NCI-H510A treated with DMSO at 0.1 percent for 48 hours (cell line): ENCODE data around the gene NCAPG2.

Experiments used
- DNase-seq: peaks from one replicate; lab custom pipeline; 2025; lab: John Stamatoyannopoulos, UW

Gene NCAPG2

GRCh38 chr7:158595068-158595467 is 109.5 kb downstream of the NCAPG2 start:
- DNase-seq = no peak

GRCh38 chr7:158592541-158592940 is 112.1 kb downstream of the NCAPG2 start:
- no peak for DNase-seq

- DNase-seq = no peak
Observed at GRCh38 chr7:158591944-158592343, 112.7 kb downstream of the NCAPG2 start.

- DNase-seq = no peak
Observed at GRCh38 chr7:158590181-158590530, 114.4 kb downstream of the NCAPG2 start.

- DNase-seq = no peak
Observed at GRCh38 chr7:158589653-158590052, 115.0 kb downstream of the NCAPG2 start.

- DNase-seq = no peak
Observed at GRCh38 chr7:158588878-158589442, 115.6 kb downstream of the NCAPG2 start.

GRCh38 chr7:158588085-158588877 is 116.3 kb downstream of the NCAPG2 start:
- no peak for DNase-seq

GRCh38 chr7:158587162-158588084 is 117.2 kb downstream of the NCAPG2 start, which contains the start of gene PTPRN2:
PTPRN2 (minus strand) TSS chr7:158587823.
- peak; percentile 48 for DNase-seq

- no peak for DNase-seq
Observed at GRCh38 chr7:158586499-158587161, 118.0 kb downstream of the NCAPG2 start.

- peak; percentile 70 for DNase-seq
Observed at GRCh38 chr7:158585721-158586498, 118.7 kb downstream of the NCAPG2 start.

- DNase-seq = no peak
Observed at GRCh38 chr7:158584407-158584806, 120.2 kb downstream of the NCAPG2 start.

- no peak for DNase-seq
Observed at GRCh38 chr7:158583810-158584209, 120.8 kb downstream of the NCAPG2 start.

- no peak for DNase-seq
Observed at GRCh38 chr7:158583143-158583542, 121.5 kb downstream of the NCAPG2 start.

- peak; percentile 90 for DNase-seq
Observed at GRCh38 chr7:158582089-158582456, 122.5 kb downstream of the NCAPG2 start.

- DNase-seq = peak; percentile 90
Observed at GRCh38 chr7:158581440-158582088, 123.0 kb downstream of the NCAPG2 start.
